ENCODE data around the gene FREY1. TPM values are rescaled to one million over a fixed set of nuclear protein-coding genes. Genes with fewer than 3 reads are reported as not detected.

Gene FREY1
- total and polyA plus RNA-seq, 2 of the 13 experiments (the other 11 are each of a cell fraction or from before 2014, with no cell fraction given): 0.44 to 0.73 TPM

GRCh38 chr11:45885274-45885920, 21.7 kb downstream of the FREY1 start, which contains the start of gene MAPK8IP1 (continued):
- TF ChIP-seq ATM (IDR thresholded peaks at IDR 0.05; ENCODE audit: borderline replicate concordance) (no peak), KMT2A (CRISPR knock-in tag; IDR thresholded peaks at IDR 0.05) (peak; percentile 52; the same call in 1 of the 2 replicates), ELF3 (CRISPR knock-in tag; IDR thresholded peaks at IDR 0.05) (peak; percentile 28; the same call in 1 of the 2 replicates), ZNF468 (CRISPR knock-in tag; IDR thresholded peaks at IDR 0.05) (no peak), ZNF737 (CRISPR knock-in tag; IDR thresholded peaks at IDR 0.05; ENCODE audit: borderline replicate concordance) (no peak), ZNF230 (CRISPR knock-in tag; IDR thresholded peaks at IDR 0.05) (no peak), SP140L (CRISPR knock-in tag; IDR thresholded peaks at IDR 0.05; ENCODE audit: borderline replicate concordance) (0 out of 2 replicates have a peak, but pooled peaks have one; percentile 50), SAP130 (CRISPR knock-in tag; IDR thresholded peaks at IDR 0.05; ENCODE audit: low read depth) (peak; percentile 61), CREB1 (IDR thresholded peaks at IDR 0.05) (no peak), CREB1 (CRISPR knock-in tag; IDR thresholded peaks at IDR 0.05) (no peak), ZNF335 (CRISPR knock-in tag; IDR thresholded peaks at IDR 0.05) (0 out of 2 replicates have a peak, but pooled peaks have one; percentile 32), ZNF232 (CRISPR knock-in tag; IDR thresholded peaks at IDR 0.05; ENCODE audit: borderline replicate concordance) (peak; percentile 37; the same call in 1 of the 2 replicates), ZNF570 (CRISPR knock-in tag; IDR thresholded peaks at IDR 0.05; ENCODE audit: borderline replicate concordance) (no peak), AGO2 (optimal IDR thresholded peaks at IDR 0.05; ENCODE audit: low read depth, low read length) (peak; percentile 38), SETDB1 (CRISPR knock-in tag; IDR thresholded peaks at IDR 0.05; ENCODE audit: borderline replicate concordance) (no peak), ZNF343 (CRISPR knock-in tag; IDR thresholded peaks at IDR 0.05) (no peak)
- TF ChIP-seq, protein P1, sequence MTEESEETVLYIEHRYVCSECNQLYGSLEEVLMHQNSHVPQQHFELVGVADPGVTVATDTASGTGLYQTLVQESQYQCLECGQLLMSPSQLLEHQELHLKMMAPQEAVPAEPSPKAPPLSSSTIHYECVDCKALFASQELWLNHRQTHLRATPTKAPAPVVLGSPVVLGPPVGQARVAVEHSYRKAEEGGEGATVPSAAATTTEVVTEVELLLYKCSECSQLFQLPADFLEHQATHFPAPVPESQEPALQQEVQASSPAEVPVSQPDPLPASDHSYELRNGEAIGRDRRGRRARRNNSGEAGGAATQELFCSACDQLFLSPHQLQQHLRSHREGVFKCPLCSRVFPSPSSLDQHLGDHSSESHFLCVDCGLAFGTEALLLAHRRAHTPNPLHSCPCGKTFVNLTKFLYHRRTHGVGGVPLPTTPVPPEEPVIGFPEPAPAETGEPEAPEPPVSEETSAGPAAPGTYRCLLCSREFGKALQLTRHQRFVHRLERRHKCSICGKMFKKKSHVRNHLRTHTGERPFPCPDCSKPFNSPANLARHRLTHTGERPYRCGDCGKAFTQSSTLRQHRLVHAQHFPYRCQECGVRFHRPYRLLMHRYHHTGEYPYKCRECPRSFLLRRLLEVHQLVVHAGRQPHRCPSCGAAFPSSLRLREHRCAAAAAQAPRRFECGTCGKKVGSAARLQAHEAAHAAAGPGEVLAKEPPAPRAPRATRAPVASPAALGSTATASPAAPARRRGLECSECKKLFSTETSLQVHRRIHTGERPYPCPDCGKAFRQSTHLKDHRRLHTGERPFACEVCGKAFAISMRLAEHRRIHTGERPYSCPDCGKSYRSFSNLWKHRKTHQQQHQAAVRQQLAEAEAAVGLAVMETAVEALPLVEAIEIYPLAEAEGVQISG (CRISPR knock-in tag; IDR thresholded peaks at IDR 0.05): peak; percentile 44; the same call in 1 of the 2 replicates
- TF ChIP-seq, protein P2, sequence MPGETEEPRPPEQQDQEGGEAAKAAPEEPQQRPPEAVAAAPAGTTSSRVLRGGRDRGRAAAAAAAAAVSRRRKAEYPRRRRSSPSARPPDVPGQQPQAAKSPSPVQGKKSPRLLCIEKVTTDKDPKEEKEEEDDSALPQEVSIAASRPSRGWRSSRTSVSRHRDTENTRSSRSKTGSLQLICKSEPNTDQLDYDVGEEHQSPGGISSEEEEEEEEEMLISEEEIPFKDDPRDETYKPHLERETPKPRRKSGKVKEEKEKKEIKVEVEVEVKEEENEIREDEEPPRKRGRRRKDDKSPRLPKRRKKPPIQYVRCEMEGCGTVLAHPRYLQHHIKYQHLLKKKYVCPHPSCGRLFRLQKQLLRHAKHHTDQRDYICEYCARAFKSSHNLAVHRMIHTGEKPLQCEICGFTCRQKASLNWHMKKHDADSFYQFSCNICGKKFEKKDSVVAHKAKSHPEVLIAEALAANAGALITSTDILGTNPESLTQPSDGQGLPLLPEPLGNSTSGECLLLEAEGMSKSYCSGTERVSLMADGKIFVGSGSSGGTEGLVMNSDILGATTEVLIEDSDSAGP (CRISPR knock-in tag; IDR thresholded peaks at IDR 0.05; ENCODE audit: borderline replicate concordance): no peak
- TF ChIP-seq, protein P3, sequence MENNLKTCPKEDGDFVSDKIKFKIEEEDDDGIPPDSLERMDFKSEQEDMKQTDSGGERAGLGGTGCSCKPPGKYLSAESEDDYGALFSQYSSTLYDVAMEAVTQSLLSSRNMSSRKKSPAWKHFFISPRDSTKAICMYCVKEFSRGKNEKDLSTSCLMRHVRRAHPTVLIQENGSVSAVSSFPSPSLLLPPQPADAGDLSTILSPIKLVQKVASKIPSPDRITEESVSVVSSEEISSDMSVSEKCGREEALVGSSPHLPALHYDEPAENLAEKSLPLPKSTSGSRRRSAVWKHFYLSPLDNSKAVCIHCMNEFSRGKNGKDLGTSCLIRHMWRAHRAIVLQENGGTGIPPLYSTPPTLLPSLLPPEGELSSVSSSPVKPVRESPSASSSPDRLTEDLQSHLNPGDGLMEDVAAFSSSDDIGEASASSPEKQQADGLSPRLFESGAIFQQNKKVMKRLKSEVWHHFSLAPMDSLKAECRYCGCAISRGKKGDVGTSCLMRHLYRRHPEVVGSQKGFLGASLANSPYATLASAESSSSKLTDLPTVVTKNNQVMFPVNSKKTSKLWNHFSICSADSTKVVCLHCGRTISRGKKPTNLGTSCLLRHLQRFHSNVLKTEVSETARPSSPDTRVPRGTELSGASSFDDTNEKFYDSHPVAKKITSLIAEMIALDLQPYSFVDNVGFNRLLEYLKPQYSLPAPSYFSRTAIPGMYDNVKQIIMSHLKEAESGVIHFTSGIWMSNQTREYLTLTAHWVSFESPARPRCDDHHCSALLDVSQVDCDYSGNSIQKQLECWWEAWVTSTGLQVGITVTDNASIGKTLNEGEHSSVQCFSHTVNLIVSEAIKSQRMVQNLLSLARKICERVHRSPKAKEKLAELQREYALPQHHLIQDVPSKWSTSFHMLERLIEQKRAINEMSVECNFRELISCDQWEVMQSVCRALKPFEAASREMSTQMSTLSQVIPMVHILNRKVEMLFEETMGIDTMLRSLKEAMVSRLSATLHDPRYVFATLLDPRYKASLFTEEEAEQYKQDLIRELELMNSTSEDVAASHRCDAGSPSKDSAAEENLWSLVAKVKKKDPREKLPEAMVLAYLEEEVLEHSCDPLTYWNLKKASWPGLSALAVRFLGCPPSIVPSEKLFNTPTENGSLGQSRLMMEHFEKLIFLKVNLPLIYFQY (CRISPR knock-in tag; IDR thresholded peaks at IDR 0.05; ENCODE audit: borderline replicate concordance): peak; percentile 60; the same call in 1 of the 2 replicates
- TF ChIP-seq, protein P4, sequence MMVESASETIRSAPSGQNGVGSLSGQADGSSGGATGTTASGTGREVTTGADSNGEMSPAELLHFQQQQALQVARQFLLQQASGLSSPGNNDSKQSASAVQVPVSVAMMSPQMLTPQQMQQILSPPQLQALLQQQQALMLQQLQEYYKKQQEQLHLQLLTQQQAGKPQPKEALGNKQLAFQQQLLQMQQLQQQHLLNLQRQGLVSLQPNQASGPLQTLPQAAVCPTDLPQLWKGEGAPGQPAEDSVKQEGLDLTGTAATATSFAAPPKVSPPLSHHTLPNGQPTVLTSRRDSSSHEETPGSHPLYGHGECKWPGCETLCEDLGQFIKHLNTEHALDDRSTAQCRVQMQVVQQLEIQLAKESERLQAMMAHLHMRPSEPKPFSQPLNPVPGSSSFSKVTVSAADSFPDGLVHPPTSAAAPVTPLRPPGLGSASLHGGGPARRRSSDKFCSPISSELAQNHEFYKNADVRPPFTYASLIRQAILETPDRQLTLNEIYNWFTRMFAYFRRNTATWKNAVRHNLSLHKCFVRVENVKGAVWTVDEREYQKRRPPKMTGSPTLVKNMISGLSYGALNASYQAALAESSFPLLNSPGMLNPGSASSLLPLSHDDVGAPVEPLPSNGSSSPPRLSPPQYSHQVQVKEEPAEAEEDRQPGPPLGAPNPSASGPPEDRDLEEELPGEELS (CRISPR knock-in tag; IDR thresholded peaks at IDR 0.05): no peak
